Liver (tissue), 9 donors: ENCODE results near the gene HACL1. TPM values are rescaled to one million over a fixed set of nuclear protein-coding genes. Genes with fewer than 3 reads are reported as not detected.

Experiments
- DNase-seq: peaks from one replicate; pipeline ENCODE4 v3.0.0-alpha.2; 2017; ENCODE audit warnings: low spot score
- H3K27ac ChIP-seq, 2 donors: one replicate each; pipeline ENCODE4 v1.7.0; 2013; ENCODE audit warnings: inconsistent platforms in 2 of 2, low read length in 2 of 2, control low read depth in 1 of 2, low read depth in 1 of 2, mild to moderate bottlenecking in 1 of 2
- H3K27me3 ChIP-seq, 4 donors: one replicate each; pipeline versions ENCODE4 v1.6.1 to v1.7.0; 2013; ENCODE audit warnings: low read length in 3 of 4, inconsistent platforms in 1 of 4, mild to moderate bottlenecking in 1 of 4, moderate library complexity in 1 of 4; ENCODE audit not compliant: control insufficient read depth in 4 of 4, insufficient read depth in 4 of 4
- H3K36me3 ChIP-seq, 4 donors: one replicate each; pipeline versions ENCODE4 v1.6.1 to v1.7.0; 2013; ENCODE audit warnings: low read length in 3 of 4, mild to moderate bottlenecking in 3 of 4, low read depth in 1 of 4, moderate library complexity in 1 of 4; ENCODE audit not compliant: control insufficient read depth in 4 of 4, insufficient read depth in 3 of 4
- H3K4me1 ChIP-seq, 4 donors: one replicate each; pipeline versions ENCODE4 v1.6.1 to v1.7.0; 2013; ENCODE audit warnings: low read length in 3 of 4, mild to moderate bottlenecking in 3 of 4, moderate library complexity in 1 of 4; ENCODE audit not compliant: control insufficient read depth in 4 of 4, insufficient read depth in 4 of 4
- H3K4me3 ChIP-seq, 3 donors: one replicate each; pipeline versions ENCODE4 v1.6.1 to v1.7.0; 2013; ENCODE audit warnings: low read length in 3 of 3, control low read depth in 1 of 3, low read depth in 1 of 3, mild to moderate bottlenecking in 1 of 3
- H3K9ac ChIP-seq, 2 donors: one replicate each; pipeline ENCODE4 v1.7.0; 2013; ENCODE audit warnings: low read length in 2 of 2, mild to moderate bottlenecking in 2 of 2, moderate library complexity in 2 of 2, control low read depth in 1 of 2, low read depth in 1 of 2
- H3K9me3 ChIP-seq, 4 donors: one replicate each; pipeline versions ENCODE4 v1.6.1 to v1.7.0; 2013; ENCODE audit warnings: low read length in 3 of 4; ENCODE audit not compliant: control insufficient read depth in 4 of 4
- ATF3 ChIP-seq: IDR thresholded peaks from 2 replicates; pipeline ENCODE4 v1.6.1; 2016; ENCODE audit warnings: antibody characterized with exemption
- CTCF ChIP-seq: fragments of 150-350 bp; IDR thresholded peaks from 2 replicates; pipeline ENCODE4 v1.5.1; 2017; ENCODE audit warnings: improper control_type of control experiment, low read depth, low read length; ENCODE audit not compliant: missing input control
- EGR1 ChIP-seq, 2 donors: IDR thresholded peaks; 2 replicates each; pipeline ENCODE4 v1.6.1; 2016 to 2018; ENCODE audit warnings: antibody characterized with exemption in 2 of 2, low read depth in 2 of 2
- FOXA1 ChIP-seq: IDR thresholded peaks from 2 replicates; pipeline ENCODE4 v1.6.1; 2016; ENCODE audit warnings: antibody characterized with exemption
- FOXA2 ChIP-seq: IDR thresholded peaks from 2 replicates; pipeline ENCODE4 v1.6.1; 2016; ENCODE audit warnings: antibody characterized with exemption
- GABPA ChIP-seq, 2 donors: IDR thresholded peaks in 1 of 2; conservative IDR thresholded peaks in 1 of 2; 2 replicates each; pipeline ENCODE4 v1.6.1; 2016; ENCODE audit warnings: antibody characterized with exemption in 2 of 2, mild to moderate bottlenecking in 1 of 2, moderate library complexity in 1 of 2
- HNF4A ChIP-seq, 2 donors: conservative IDR thresholded peaks; 2 replicates each; pipeline ENCODE4 v1.6.1; 2016; ENCODE audit warnings: antibody characterized with exemption in 2 of 2, mild to moderate bottlenecking in 2 of 2
- HNF4G ChIP-seq: IDR thresholded peaks from 2 replicates; pipeline ENCODE4 v1.6.1; 2016; ENCODE audit warnings: antibody characterized with exemption
- JUND ChIP-seq, 2 donors: IDR thresholded peaks; 2 replicates each; pipeline ENCODE4 v1.6.1; 2016; ENCODE audit warnings: antibody characterized with exemption in 2 of 2
- MAX ChIP-seq: IDR thresholded peaks from 2 replicates; pipeline ENCODE4 v1.6.1; 2016; ENCODE audit warnings: antibody characterized with exemption
- NR2F2 ChIP-seq: IDR thresholded peaks from 2 replicates; pipeline ENCODE4 v1.6.1; 2016; ENCODE audit warnings: antibody characterized with exemption
- RAD21 ChIP-seq, 2 donors: IDR thresholded peaks; 2 replicates each; pipeline ENCODE4 v1.6.1; 2016; ENCODE audit warnings: antibody characterized with exemption in 2 of 2, mild to moderate bottlenecking in 2 of 2
- REST ChIP-seq: IDR thresholded peaks from 2 replicates; pipeline ENCODE4 v1.6.1; 2016; ENCODE audit warnings: antibody characterized with exemption, mild to moderate bottlenecking
- RXRA ChIP-seq, 2 donors: IDR thresholded peaks; 2 replicates each; pipeline ENCODE4 v1.6.1; 2017 to 2018; ENCODE audit warnings: antibody characterized with exemption in 2 of 2, mild to moderate bottlenecking in 1 of 2
- TAF1 ChIP-seq: conservative IDR thresholded peaks from 2 replicates; pipeline ENCODE4 v1.6.1; 2016; ENCODE audit warnings: antibody characterized with exemption, mild to moderate bottlenecking
- YY1 ChIP-seq: IDR thresholded peaks from 2 replicates; pipeline ENCODE4 v1.6.1; 2016; ENCODE audit warnings: antibody characterized with exemption, mild to moderate bottlenecking
- ZBTB33 ChIP-seq: IDR thresholded peaks from 2 replicates; pipeline ENCODE4 v1.6.1; 2016; ENCODE audit warnings: antibody characterized with exemption
- WGBS: extraction: QIAGEN DNeasy Blood & Tissue Kit; methylation state at CpG from one replicate; pipeline ENCODE4 v1.1.7; 2013; 5-methylcytosine and 5-hydroxymethylcytosine counted together
- polyA plus RNA-seq, 2 donors: library from polyadenylated mRNA; stranded (reverse) in 1 of 2; unstranded in 1 of 2; fragments of 200-250 nt in 1 of 2; fragments of >200 nt in 1 of 2; fragmentation: Nextera tagmentation in 1 of 2; extraction: Ambion mirVana in 1 of 2; gene quantifications; one replicate each; pipeline versions ENCODE4 v1.2.1 to v1.2.3, GENCODE V29; 2013 to 2015
- total RNA-seq, 2 donors: library from RNA; depleted of rRNA; stranded (reverse); fragments of >200 nt; gene quantifications; one replicate each; pipeline ENCODE4 v1.2.3, GENCODE V29; 2014
- donor health status: healthy.
- donor health status: healthy.
- donor health status: healthy.
- donor health status: healthy.
- donor health status: healthy.

The HACL1 gene
- total and polyA plus RNA-seq, 4 donors, result 13.4 to 46.9 (median 32.2) TPM

- Histone ChIP-seq H3K36me3 (no peaks in the 10 kb centered on the region), H3K9ac (no peak overlapping the region), H3K4me1 (no peaks in the 10 kb centered on the region), H3K9me3 (no peaks in the 10 kb centered on the region), H3K4me3 (no peak overlapping the region), H3K27ac (no peak overlapping the region), H3K27me3 (no peaks in the 10 kb centered on the region)
- TF ChIP-seq EGR1 (IDR thresholded peaks at IDR 0.05; ENCODE audit: low read depth in 2 of 2), result no peak
- TF ChIP-seq HNF4G, result no peak
- no peak for DNase-seq
These were observed 79.4 kb downstream of the HACL1 start for GRCh38 chr3:15522016-15522415.

GRCh38 chr3:15521573-15521965 is 79.8 kb downstream of the HACL1 start, which contains the start of gene COLQ:
Gene COLQ, minus strand, starts transcription at chr3:15521706. Its CDS starts 81 bp downstream, at chr3:15521625.
- Histone ChIP-seq H3K27ac (no peak within 1 kb of the TSS), H3K4me1 (no peaks in the 10 kb centered on the region), H3K27me3 (no peaks in the 10 kb centered on the region), H3K4me3 (no peak within 1 kb of the TSS), H3K9me3 (no peaks in the 10 kb centered on the region), H3K9ac (no peak within 1 kb of the TSS), H3K36me3 (no peaks in the 10 kb centered on the region)
- DNase-seq, result no peak
- WGBS, result 69% methylated on average over 6 of the region's 6 CpGs
- TF ChIP-seq MAX (no peak), RXRA (IDR thresholded peaks at IDR 0.05) (no peak), TAF1 (no peak), EGR1 (IDR thresholded peaks at IDR 0.05; ENCODE audit: low read depth in 2 of 2) (no peak), HNF4A (conservative IDR thresholded peaks at IDR 0.05) (no peak), HNF4G (no peak), FOXA1 (no peak), NR2F2 (no peak), ATF3 (no peak), REST (no peak), GABPA (IDR thresholded peaks at IDR 0.05 in 1 of 2, conservative IDR thresholded peaks at IDR 0.05 in 1 of 2) (no peak), ZBTB33 (no peak), RAD21 (IDR thresholded peaks at IDR 0.05) (no peak), YY1 (no peak), FOXA2 (no peak), CTCF (no peak), JUND (IDR thresholded peaks at IDR 0.05) (no peak)
